HEK293T (cell line): ENCODE measurements around the gene MATN1.

Experiments
- CTCF ChIA-PET: fragments of 350-600 bp; formaldehyde crosslinking; extraction: SDS; loops from one replicate; lab custom pipeline; 2021; ENCODE audit warnings: antibody characterized with exemption, inconsistent platforms; lab: Yijun Ruan, JAX
- POLR2A ChIA-PET: fragments of 350-600 bp; formaldehyde crosslinking; extraction: SDS; loops from one replicate; lab custom pipeline; 2020; ENCODE audit warnings: antibody characterized with exemption, inconsistent platforms; lab: Yijun Ruan, JAX
- DNase-seq: peaks from one replicate; pipeline ENCODE4 v3.0.0; 2012; ENCODE audit warnings: mixed read lengths; ENCODE audit errors: extremely low spot score
- ARNT ChIP-seq: fragments of 450-650 bp; IDR thresholded peaks from 2 replicates; pipeline ENCODE4 v1.6.1; 2017; ENCODE audit warnings: mild to moderate bottlenecking
- BHLHE40 ChIP-seq: fragments of 450-650 bp; IDR thresholded peaks from 2 replicates; pipeline ENCODE4 v1.6.1; 2016; ENCODE audit warnings: mild to moderate bottlenecking, moderate library complexity, borderline replicate concordance
- CTBP1 ChIP-seq: fragments of 450-650 bp; IDR thresholded peaks from 2 replicates; pipeline ENCODE4 v1.6.1; 2016; ENCODE audit warnings: borderline replicate concordance
- ELF4 ChIP-seq: fragments of 450-650 bp; IDR thresholded peaks from 2 replicates; pipeline ENCODE4 v1.6.1; 2017; ENCODE audit warnings: antibody characterized with exemption
- FOXA1 ChIP-seq: fragments of 450-650 bp; IDR thresholded peaks from 2 replicates; pipeline ENCODE4 v1.6.1; 2016; ENCODE audit warnings: mild to moderate bottlenecking
- FOXK2 ChIP-seq: fragments of 450-650 bp; IDR thresholded peaks from 2 replicates; pipeline ENCODE4 v1.6.1; 2016; ENCODE audit warnings: mild to moderate bottlenecking
- FOXM1 ChIP-seq: fragments of 450-650 bp; IDR thresholded peaks from 2 replicates; pipeline ENCODE4 v1.6.1; 2017; ENCODE audit warnings: mild to moderate bottlenecking, borderline replicate concordance
- HDGF ChIP-seq: fragments of 450-650 bp; IDR thresholded peaks from 2 replicates; pipeline ENCODE4 v1.6.1; 2017; ENCODE audit warnings: antibody characterized with exemption, borderline replicate concordance
- L3MBTL2 ChIP-seq: fragments of 450-650 bp; conservative IDR thresholded peaks from 2 replicates; pipeline ENCODE4 v1.6.1; 2016; ENCODE audit warnings: mild to moderate bottlenecking
- LEF1 ChIP-seq: fragments of 450-650 bp; IDR thresholded peaks from 2 replicates; pipeline ENCODE4 v1.6.1; 2017; ENCODE audit warnings: mild to moderate bottlenecking, borderline replicate concordance
- NFRKB ChIP-seq: fragments of 450-650 bp; IDR thresholded peaks from 2 replicates; pipeline ENCODE4 v1.6.1; 2016; ENCODE audit warnings: mild to moderate bottlenecking, moderate library complexity
- SP1 ChIP-seq: fragments of 450-650 bp; IDR thresholded peaks from 2 replicates; pipeline ENCODE4 v1.6.1; 2017
- SUZ12 ChIP-seq: fragments of 450-650 bp; IDR thresholded peaks from 2 replicates; pipeline ENCODE4 v1.6.1; 2016; ENCODE audit warnings: mild to moderate bottlenecking
- TARDBP ChIP-seq: fragments of 450-650 bp; IDR thresholded peaks from 2 replicates; pipeline ENCODE4 v1.6.1; 2016
- ZNF384 ChIP-seq: fragments of 450-650 bp; IDR thresholded peaks from 2 replicates; pipeline ENCODE4 v1.6.1; 2016
- TF ChIP-seq, protein P1 (sequence below): fragments of 450-650 bp; IDR thresholded peaks from 2 replicates; pipeline ENCODE4 v1.6.1; 2016

The MATN1 gene

DNA sequence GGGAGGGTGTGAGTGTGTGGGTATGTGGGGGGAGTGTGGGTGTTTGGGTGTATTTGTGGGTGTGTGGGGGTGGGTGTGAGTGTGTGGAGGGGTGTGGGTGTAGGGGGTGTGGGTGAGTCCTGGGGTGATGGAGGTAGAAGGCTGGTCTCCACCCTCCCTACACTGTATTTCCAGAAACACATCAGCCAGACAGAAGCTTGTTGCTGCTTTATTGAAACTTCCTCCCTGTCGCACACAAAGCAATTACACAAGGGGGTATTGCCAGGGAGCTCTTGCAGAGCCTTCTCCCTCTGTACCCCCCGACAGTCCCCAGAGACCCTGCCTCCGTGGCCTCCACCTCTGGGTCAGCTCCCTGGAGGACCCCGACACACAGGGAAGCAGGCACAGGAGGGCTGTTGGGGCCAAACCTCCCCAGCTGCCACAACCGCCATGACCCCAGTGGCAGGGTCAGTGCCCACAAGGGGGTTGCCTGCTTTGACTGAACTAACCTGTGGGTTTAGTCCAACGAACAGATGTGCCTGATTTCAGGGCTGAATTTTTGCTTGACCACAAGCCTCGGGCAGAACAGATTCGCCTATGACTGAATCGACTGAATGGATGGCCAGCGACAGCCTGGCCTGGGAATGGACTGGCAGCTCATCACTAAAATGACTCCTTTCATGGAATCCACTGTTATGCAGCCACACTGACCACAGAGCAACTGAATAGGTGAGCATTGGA lies 9.1 kb upstream of the MATN1 start:
- POLR2A ChIA-PET, result interaction anchor here (1.4 kb wide), 1 partner anchor 12 kb away, joined by 3 read pairs; no protein-coding TSS in a partner anchor
- DNase-seq, result no peak
- no peak for TF ChIP-seq ARNT
- CTCF ChIA-PET, result no interaction called here

GRCh38 chr1:30731806-30732276 lies 8.5 kb upstream of the MATN1 start:
- DNase-seq, result no peak
- TF ChIP-seq FOXK2 (no peak), CTBP1 (no peak), LEF1 (no peak), HDGF (no peak), ELF4 (no peak), TARDBP (no peak), NFRKB (no peak), ARNT (no peak), ZNF384 (no peak), L3MBTL2 (no peak), SUZ12 (no peak)
- TF ChIP-seq, protein P1, sequence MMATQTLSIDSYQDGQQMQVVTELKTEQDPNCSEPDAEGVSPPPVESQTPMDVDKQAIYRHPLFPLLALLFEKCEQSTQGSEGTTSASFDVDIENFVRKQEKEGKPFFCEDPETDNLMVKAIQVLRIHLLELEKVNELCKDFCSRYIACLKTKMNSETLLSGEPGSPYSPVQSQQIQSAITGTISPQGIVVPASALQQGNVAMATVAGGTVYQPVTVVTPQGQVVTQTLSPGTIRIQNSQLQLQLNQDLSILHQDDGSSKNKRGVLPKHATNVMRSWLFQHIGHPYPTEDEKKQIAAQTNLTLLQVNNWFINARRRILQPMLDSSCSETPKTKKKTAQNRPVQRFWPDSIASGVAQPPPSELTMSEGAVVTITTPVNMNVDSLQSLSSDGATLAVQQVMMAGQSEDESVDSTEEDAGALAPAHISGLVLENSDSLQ, result no peak
- ChIA-PET CTCF (no interaction called here), POLR2A (no interaction called here)

DNA sequence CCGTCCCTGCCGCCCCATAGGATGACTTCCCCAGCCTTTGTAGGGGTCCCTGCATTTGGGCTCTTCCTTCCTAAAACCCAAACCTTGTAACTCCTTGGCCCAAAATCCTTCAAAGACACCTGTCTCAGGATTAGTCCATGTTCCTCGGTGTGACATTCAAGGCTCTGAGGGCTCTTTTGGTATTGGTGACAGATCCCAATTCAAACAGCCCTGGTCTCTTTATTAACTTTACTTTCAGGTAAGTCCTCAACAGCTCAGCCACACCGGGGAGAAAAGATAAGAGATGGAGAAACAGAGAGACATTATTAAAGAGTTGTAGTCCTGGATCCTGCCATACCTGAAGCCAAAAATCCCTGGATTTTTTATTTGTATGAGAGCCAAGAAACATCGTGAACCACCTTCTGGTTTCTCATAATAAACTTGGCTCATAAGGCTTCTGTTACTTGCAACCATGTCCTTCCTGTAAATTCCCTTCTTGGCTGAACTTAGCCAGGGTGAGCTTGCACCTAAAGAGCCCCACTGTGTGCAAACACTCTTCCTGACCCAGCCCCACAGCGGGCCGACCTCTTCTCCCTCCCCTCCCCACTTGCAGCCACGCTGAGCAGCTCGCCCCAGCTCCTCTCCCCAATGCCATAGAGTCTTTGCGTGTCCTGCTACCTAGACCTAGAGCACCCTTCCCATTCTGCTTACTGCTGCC lies 7.9 kb upstream of the MATN1 start:
- POLR2A ChIA-PET, result no interaction called here
- CTCF ChIA-PET, result interaction anchor here (2.1 kb wide), 1 partner anchor 11 kb away, joined by 11 read pairs; no protein-coding TSS in a partner anchor
- DNase-seq, result no peak
- TF ChIP-seq CTBP1, result no peak
- no peak for TF ChIP-seq ELF4
- no peak for TF ChIP-seq BHLHE40
- no peak for TF ChIP-seq FOXM1
- TF ChIP-seq NFRKB, result no peak
- TF ChIP-seq, protein P1, result no peak
- TF ChIP-seq LEF1, result no peak
- no peak for TF ChIP-seq ZNF384
- no peak for TF ChIP-seq L3MBTL2
- no peak for TF ChIP-seq FOXK2
- TF ChIP-seq FOXA1, result no peak
- no peak for TF ChIP-seq SP1
- TF ChIP-seq TARDBP, result no peak
- no peak for TF ChIP-seq HDGF
- no peak for TF ChIP-seq SUZ12
- TF ChIP-seq ARNT, result no peak

GRCh38 chr1:30730346-30731108 lies 7.1 kb upstream of the MATN1 start:
- TF ChIP-seq ZNF384, result no peak
- no peak for TF ChIP-seq TARDBP
- TF ChIP-seq SUZ12, result no peak
- no peak for TF ChIP-seq ELF4
- no peak for TF ChIP-seq FOXA1
- TF ChIP-seq FOXK2, result no peak
- no peak for TF ChIP-seq NFRKB
- TF ChIP-seq, protein P1, result no peak
- no peak for TF ChIP-seq BHLHE40
- TF ChIP-seq LEF1, result no peak
- TF ChIP-seq ARNT, result no peak
- TF ChIP-seq SP1, result no peak
- no peak for TF ChIP-seq L3MBTL2
- no peak for TF ChIP-seq HDGF
- TF ChIP-seq FOXM1, result no peak
- no peak for TF ChIP-seq CTBP1
- no peak for DNase-seq
- ChIA-PET CTCF (interaction anchor here (2.1 kb wide), 1 partner anchor 11 kb away, joined by 11 read pairs; no protein-coding TSS in a partner anchor), POLR2A (no interaction called here)

- DNase-seq, result no peak
- TF ChIP-seq SP1 (no peak), FOXK2 (no peak), L3MBTL2 (no peak), FOXA1 (no peak), ARNT (no peak), FOXM1 (no peak), CTBP1 (no peak), LEF1 (no peak), NFRKB (no peak), HDGF (no peak), ZNF384 (no peak)
- TF ChIP-seq, protein P1, result no peak
- CTCF ChIA-PET, result interaction anchor here (2.1 kb wide), 1 partner anchor 10 kb away, joined by 11 read pairs; no protein-coding TSS in a partner anchor
- POLR2A ChIA-PET, result interaction anchor here (0.6 kb wide), 1 partner anchor 418 kb away, joined by 3 read pairs; no protein-coding TSS in a partner anchor
Measured at GRCh38 chr1:30729901-30730300, 6.5 kb upstream of the MATN1 start.
